GM12892 (cell line): ENCODE results near the gene DSG2.

Source experiments
- POLR2A ChIP-seq: IDR thresholded peaks from 2 replicates; pipeline ENCODE4 v1.6.1; 2011; ENCODE audit warnings: low read depth, low read length, control low read depth
- POLR2AphosphoS5 ChIP-seq: IDR thresholded peaks from 2 replicates; pipeline ENCODE4 v1.6.1; 2011; ENCODE audit warnings: low read depth, low read length, control low read depth
- TAF1 ChIP-seq: IDR thresholded peaks from 2 replicates; pipeline ENCODE4 v1.6.1; 2011; ENCODE audit warnings: low read depth, mild to moderate bottlenecking, control low read depth, low read length, borderline replicate concordance

DNA sequence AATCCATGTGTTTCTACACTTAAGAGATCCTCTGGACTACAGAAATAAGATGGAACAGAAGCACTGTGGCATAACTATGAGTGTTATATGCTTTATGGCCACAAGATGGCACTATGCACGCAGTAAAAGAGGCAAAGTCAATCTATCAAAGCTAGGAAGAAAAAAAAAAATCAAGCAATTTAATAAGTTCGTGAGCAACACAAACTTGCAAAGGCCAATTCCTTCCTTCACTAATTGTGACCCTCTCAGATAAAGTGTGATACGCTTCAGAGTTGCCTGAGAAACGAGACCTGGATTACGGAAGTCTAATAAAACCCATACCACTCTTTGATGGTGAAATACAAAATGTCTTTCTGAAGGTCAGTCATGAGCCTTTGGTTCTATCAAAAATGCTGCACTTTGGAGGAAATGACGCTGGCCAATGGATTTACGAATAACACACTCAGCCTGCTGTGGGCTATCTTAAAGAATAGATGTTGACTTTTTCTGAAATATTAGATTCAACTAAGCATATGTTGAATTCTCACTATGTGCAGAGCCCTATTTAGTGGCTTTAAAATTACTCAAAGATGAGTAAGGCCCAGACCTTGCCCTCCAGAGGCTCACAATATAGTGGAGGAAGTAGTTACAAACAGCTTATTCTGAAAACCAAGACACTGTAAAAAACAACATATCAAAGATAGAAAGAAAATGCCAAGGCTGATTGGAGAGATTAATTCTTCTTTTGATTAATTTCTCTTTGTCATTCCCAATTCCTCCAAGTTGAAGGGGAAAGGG, 58.2 kb downstream of the DSG2 start:
- TF ChIP-seq POLR2A = no peak
- no peak for TF ChIP-seq POLR2AphosphoS5
- TF ChIP-seq TAF1 = no peak
